GM12873 (cell line): ENCODE measurements around the gene TAC4.

Experiments used
- CTCF ChIP-seq: IDR thresholded peaks from 2 replicates; pipeline ENCODE4 v1.5.1; 2012; ENCODE audit warnings: low read depth, mild to moderate bottlenecking, moderate library complexity, low read length, control low read depth; ENCODE audit not compliant: insufficient read depth; ENCODE audit errors: missing control alignments

TAC4 gene

GRCh38 chr17:49890852-49891251 lies 43.0 kb upstream of the TAC4 start:
- TF ChIP-seq CTCF = no peak

- TF ChIP-seq CTCF = no peak
These were observed 42.4 kb upstream of the TAC4 start for GRCh38 chr17:49890077-49890821.

- no peak for TF ChIP-seq CTCF
These were observed 41.6 kb upstream of the TAC4 start for GRCh38 chr17:49889500-49889899.

- no peak for TF ChIP-seq CTCF
These were observed 40.0 kb upstream of the TAC4 start for GRCh38 chr17:49887744-49888360.

- no peak for TF ChIP-seq CTCF
These were observed 39.3 kb upstream of the TAC4 start for GRCh38 chr17:49887086-49887743.

- TF ChIP-seq CTCF = no peak
These were observed 38.2 kb upstream of the TAC4 start for GRCh38 chr17:49886036-49886435.

GRCh38 chr17:49882434-49882833 lies 34.6 kb upstream of the TAC4 start:
- TF ChIP-seq CTCF = no peak
